Osteoblast (primary cell): Measurements from ENCODE around the gene SCAMP5. TPM values are rescaled to one million over a fixed set of nuclear protein-coding genes. Genes with fewer than 3 reads are reported as not detected.

ENCODE experiments used
- DNase-seq: peaks from one replicate; pipeline ENCODE4 v3.0.0; 2011; ENCODE audit warnings: low spot score, mixed read lengths; ENCODE audit not compliant: insufficient read length; ENCODE audit errors: missing footprints
- H2AFZ ChIP-seq: 2 replicates; pipeline ENCODE4 v1.6.0; 2011; ENCODE audit warnings: mild to moderate bottlenecking, low read length
- H3K27ac ChIP-seq: 2 replicates; pipeline ENCODE4 v1.5.1; 2011; ENCODE audit warnings: mild to moderate bottlenecking, low read depth, low read length, moderate library complexity
- H3K27me3 ChIP-seq: 2 replicates; pipeline ENCODE4 v1.6.0; 2012; ENCODE audit warnings: mild to moderate bottlenecking, control low read depth, inconsistent platforms, low read length, moderate library complexity; ENCODE audit not compliant: insufficient read depth
- H3K36me3 ChIP-seq: 2 replicates; pipeline ENCODE4 v1.5.1; 2011; ENCODE audit warnings: mild to moderate bottlenecking, low read length, control low read depth, moderate library complexity; ENCODE audit not compliant: insufficient read depth
- H3K4me1 ChIP-seq: 2 replicates; pipeline ENCODE4 v1.5.1; 2011; ENCODE audit warnings: mild to moderate bottlenecking, low read length, control low read depth, moderate library complexity; ENCODE audit not compliant: insufficient read depth
- H3K4me2 ChIP-seq: 2 replicates; pipeline ENCODE4 v1.6.0; 2011; ENCODE audit warnings: mild to moderate bottlenecking, low read length; ENCODE audit not compliant: insufficient read depth
- H3K4me3 ChIP-seq: fragments of 200-600 bp; sonication (generic); 3 replicates; pipeline ENCODE4 v1.5.1; 2012; ENCODE audit warnings: mild to moderate bottlenecking, low read length, inconsistent platforms; ENCODE audit not compliant: insufficient read depth
- H3K79me2 ChIP-seq: 2 replicates; pipeline ENCODE4 v1.6.0; 2012; ENCODE audit warnings: mild to moderate bottlenecking, low read length, control low read depth, inconsistent platforms; ENCODE audit not compliant: insufficient read depth
- H3K9me3 ChIP-seq: 2 replicates; pipeline ENCODE4 v1.5.1; 2011; ENCODE audit warnings: low read depth, low read length, control low read depth
- H4K20me1 ChIP-seq: 2 replicates; pipeline ENCODE4 v1.6.0; 2012; ENCODE audit warnings: mild to moderate bottlenecking, low read length, control low read depth; ENCODE audit not compliant: insufficient read depth
- total RNA-seq: library from RNA; depleted of rRNA; stranded (reverse); fragments of >200 nt; gene quantifications from 2 replicates; pipeline ENCODE4 v1.2.3, GENCODE V29; 2012
- TF ChIP-seq, protein P1 (sequence below): IDR thresholded peaks from 2 replicates; pipeline ENCODE4 v1.5.1; 2011; ENCODE audit warnings: mild to moderate bottlenecking, low read depth, low read length, moderate library complexity; ENCODE audit errors: extremely low read depth

SCAMP5 gene
- total RNA-seq, 1 donor, result 1.8 TPM

DNA sequence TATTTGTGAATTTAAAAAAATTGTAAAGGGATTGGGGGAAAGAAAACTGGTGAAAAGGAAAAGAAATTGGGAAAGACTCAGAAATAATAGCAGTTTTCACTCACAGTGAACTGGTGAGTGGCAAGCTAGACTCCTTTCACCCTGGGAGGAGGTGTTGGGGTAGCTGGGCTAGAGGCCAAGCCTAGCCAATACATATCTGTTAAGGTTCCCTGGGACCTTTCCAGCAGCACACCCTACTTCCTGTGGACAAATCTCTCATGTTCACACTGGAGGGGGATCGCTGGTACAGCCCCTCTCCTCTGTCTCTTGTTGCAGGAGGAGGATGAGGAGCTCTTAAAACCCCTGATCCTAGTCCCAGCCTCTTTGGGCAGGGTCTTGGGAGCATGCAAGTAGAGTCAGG is 35.1 kb upstream of the SCAMP5 start:
- DNase-seq, result peak; percentile 66
- Histone ChIP-seq H3K36me3 (no peaks in the 10 kb centered on the region), H3K79me2 (no peaks in the 10 kb centered on the region), H3K4me1 (peaks cover 21% of the 10 kb centered on the region), H3K27me3 (peaks cover 57% of the 10 kb centered on the region), H4K20me1 (no peaks in the 10 kb centered on the region), H2AFZ (no peak overlapping the region), H3K27ac (no peak overlapping the region), H3K4me3 (no peak overlapping the region), H3K9me3 (no peaks in the 10 kb centered on the region), H3K4me2 (no peak overlapping the region)
- TF ChIP-seq, protein P1, sequence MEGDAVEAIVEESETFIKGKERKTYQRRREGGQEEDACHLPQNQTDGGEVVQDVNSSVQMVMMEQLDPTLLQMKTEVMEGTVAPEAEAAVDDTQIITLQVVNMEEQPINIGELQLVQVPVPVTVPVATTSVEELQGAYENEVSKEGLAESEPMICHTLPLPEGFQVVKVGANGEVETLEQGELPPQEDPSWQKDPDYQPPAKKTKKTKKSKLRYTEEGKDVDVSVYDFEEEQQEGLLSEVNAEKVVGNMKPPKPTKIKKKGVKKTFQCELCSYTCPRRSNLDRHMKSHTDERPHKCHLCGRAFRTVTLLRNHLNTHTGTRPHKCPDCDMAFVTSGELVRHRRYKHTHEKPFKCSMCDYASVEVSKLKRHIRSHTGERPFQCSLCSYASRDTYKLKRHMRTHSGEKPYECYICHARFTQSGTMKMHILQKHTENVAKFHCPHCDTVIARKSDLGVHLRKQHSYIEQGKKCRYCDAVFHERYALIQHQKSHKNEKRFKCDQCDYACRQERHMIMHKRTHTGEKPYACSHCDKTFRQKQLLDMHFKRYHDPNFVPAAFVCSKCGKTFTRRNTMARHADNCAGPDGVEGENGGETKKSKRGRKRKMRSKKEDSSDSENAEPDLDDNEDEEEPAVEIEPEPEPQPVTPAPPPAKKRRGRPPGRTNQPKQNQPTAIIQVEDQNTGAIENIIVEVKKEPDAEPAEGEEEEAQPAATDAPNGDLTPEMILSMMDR, result no peak

DNA sequence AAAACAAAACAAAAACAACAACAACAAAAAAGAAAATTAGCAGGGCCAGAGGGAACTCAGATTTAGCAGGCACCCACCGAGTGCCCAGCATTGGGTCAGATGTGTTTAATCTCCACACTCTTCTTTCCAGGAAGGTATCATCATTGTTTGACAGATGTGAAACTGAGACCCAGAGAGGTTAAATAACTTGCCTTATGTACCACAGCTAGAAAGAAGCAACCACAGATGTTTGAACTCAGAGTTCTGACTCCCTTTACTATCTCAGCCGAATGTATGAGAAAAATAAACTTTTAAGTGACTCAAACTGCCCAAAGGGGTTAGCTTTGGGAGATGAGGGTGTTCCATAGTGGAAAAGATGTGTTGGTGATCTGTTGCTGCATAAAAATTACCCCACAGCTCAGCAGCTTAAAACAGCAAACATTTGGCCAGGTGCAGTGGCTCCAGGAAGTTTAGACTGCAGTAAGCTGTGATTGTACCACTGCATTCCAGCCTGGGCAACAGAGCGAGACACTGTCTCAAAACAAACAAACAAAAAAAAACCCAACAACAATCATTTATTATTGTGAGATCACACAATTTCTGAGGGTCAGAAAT is 34.3 kb upstream of the SCAMP5 start:
- no peak overlapping the region for H2AFZ ChIP-seq
- no peaks in the 10 kb centered on the region for H3K9me3 ChIP-seq
- no peak overlapping the region for H3K4me3 ChIP-seq
- H3K36me3 ChIP-seq, result no peaks in the 10 kb centered on the region
- DNase-seq, result peak; percentile 58
- H3K79me2 ChIP-seq, result no peaks in the 10 kb centered on the region
- peaks cover 21% of the 10 kb centered on the region for H3K4me1 ChIP-seq
- peaks cover 49% of the 10 kb centered on the region for H3K27me3 ChIP-seq
- H3K27ac ChIP-seq, result no peak overlapping the region
- TF ChIP-seq, protein P1, result no peak
- H3K4me2 ChIP-seq, result no peak overlapping the region
- no peaks in the 10 kb centered on the region for H4K20me1 ChIP-seq

DNA sequence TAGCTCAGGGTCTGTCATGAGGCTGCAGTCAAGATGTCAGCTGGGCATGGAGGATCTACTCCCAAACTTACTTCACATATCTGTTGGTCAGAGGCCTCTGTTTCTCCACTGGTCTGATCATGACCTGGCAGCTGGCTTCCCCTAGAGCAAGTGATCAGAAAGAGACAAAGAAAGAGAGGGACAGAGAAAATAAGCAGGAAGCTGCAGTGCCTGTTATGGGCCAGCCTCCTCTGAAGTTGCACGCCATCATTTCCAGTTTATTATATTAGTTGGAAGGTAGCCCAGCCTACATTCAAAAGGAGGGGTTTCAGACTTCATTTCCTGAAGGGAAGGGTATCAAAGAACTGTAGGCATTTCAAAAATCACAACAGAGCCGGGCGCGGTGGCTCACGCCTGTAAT is 33.7 kb upstream of the SCAMP5 start:
- Histone ChIP-seq H3K4me3 (no peak overlapping the region), H3K4me2 (no peak overlapping the region), H3K36me3 (no peaks in the 10 kb centered on the region), H3K27ac (no peak overlapping the region), H3K27me3 (peaks cover 47% of the 10 kb centered on the region), H3K79me2 (no peaks in the 10 kb centered on the region), H3K9me3 (no peaks in the 10 kb centered on the region), H2AFZ (no peak overlapping the region), H4K20me1 (no peaks in the 10 kb centered on the region), H3K4me1 (peaks cover 21% of the 10 kb centered on the region)
- TF ChIP-seq, protein P1, result no peak
- DNase-seq, result peak; percentile 61

DNA sequence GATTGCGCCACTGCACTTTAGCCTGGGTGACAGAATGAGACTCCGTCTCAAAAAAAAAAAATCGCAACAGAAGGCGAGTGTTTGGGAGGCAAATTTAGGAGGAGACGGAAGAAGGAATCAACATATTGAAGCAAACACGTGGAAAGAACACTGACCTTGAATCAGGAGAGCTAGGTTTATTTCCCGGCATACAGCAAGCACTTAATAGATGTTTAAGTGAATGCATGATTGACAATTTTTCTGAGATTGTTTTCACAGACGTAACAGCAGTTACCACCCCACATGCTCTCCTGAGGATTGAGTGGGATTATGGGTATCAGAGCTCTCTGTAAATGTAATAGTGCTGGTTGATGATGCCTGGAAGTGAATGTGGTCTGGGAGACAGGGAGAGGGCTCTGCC is 33.1 kb upstream of the SCAMP5 start:
- Histone ChIP-seq H3K9me3 (no peaks in the 10 kb centered on the region), H2AFZ (no peak overlapping the region), H3K4me1 (peaks cover 15% of the 10 kb centered on the region), H3K79me2 (no peaks in the 10 kb centered on the region), H3K36me3 (no peaks in the 10 kb centered on the region), H4K20me1 (no peaks in the 10 kb centered on the region), H3K4me3 (no peak overlapping the region), H3K27me3 (peaks cover 43% of the 10 kb centered on the region), H3K4me2 (no peak overlapping the region), H3K27ac (no peak overlapping the region)
- DNase-seq, result no peak
- TF ChIP-seq, protein P1, result no peak
